HepG2 (cell line): Measurements from ENCODE around the gene ZNF655. TPM values are rescaled to one million over a fixed set of nuclear protein-coding genes. Genes with fewer than 3 reads are reported as not detected.
A peak's percentile ranks its signal among the peaks of the same experiment; 100 is the strongest.

ENCODE experiments used
- CREB1 ChIP-seq, 2 experiments: fragments of 450-650 bp in 1 of 2; IDR thresholded peaks; 2 replicates each; pipeline ENCODE4 v1.6.1; 2016 to 2017; ENCODE audit warnings: control low read depth in 1 of 2, mild to moderate bottlenecking in 1 of 2, missing compliant biosample characterization in 1 of 2, missing genetic modification characterization in 1 of 2
- FOSL1 ChIP-seq: sonication (generic); formaldehyde crosslinking; IDR thresholded peaks from 2 replicates; pipeline ENCODE4 v1.9.0; 2021; ENCODE audit warnings: missing genetic modification reagents, borderline replicate concordance
- FOSL2 ChIP-seq: sonication (generic); formaldehyde crosslinking; IDR thresholded peaks from 2 replicates; pipeline ENCODE4 v1.4.0; 2020; ENCODE audit warnings: missing genetic modification reagents
- MAFK ChIP-seq, 2 experiments: IDR thresholded peaks in 1 of 2; conservative IDR thresholded peaks in 1 of 2; 2 replicates each; pipeline ENCODE4 v1.6.1; 2011; ENCODE audit warnings: improper control_type of control experiment in 2 of 2, low read length in 2 of 2
- MTF1 ChIP-seq: sonication (generic); formaldehyde crosslinking; IDR thresholded peaks from 2 replicates; pipeline ENCODE4 v1.5.0; 2020; ENCODE audit warnings: missing genetic modification reagents
- NRL ChIP-seq: sonication (generic); formaldehyde crosslinking; IDR thresholded peaks from 2 replicates; pipeline ENCODE4 v1.5.0; 2020; ENCODE audit warnings: missing genetic modification reagents, mild to moderate bottlenecking, moderate library complexity, borderline replicate concordance
- SIN3A ChIP-seq: IDR thresholded peaks from 2 replicates; pipeline ENCODE4 v1.6.1; 2011; ENCODE audit warnings: low read depth, mild to moderate bottlenecking, control low read depth, low read length, borderline replicate concordance
- SMAD3 ChIP-seq: sonication (generic); formaldehyde crosslinking; IDR thresholded peaks from 2 replicates; pipeline ENCODE4 v1.4.0; 2020; ENCODE audit warnings: missing genetic modification reagents
- ZMAT3 ChIP-seq: sonication (generic); formaldehyde crosslinking; conservative IDR thresholded peaks from 2 replicates; pipeline ENCODE4 v1.7.0; 2021; ENCODE audit warnings: missing genetic modification reagents
- ZNF503 ChIP-seq: sonication (generic); formaldehyde crosslinking; IDR thresholded peaks from 2 replicates; pipeline ENCODE4 v1.4.0; 2020; ENCODE audit warnings: missing genetic modification reagents
- ZNF513 ChIP-seq: sonication (generic); formaldehyde crosslinking; conservative IDR thresholded peaks from 2 replicates; pipeline ENCODE4 v1.5.0; 2020; ENCODE audit warnings: missing genetic modification reagents
- polyA plus RNA-seq, 8 experiments: library from polyadenylated mRNA; depleted of rRNA in 3 of 8; stranded (reverse) in 7 of 8; unstranded in 1 of 8; fragments of >200 nt; fragmentation: Illumina TruSeq in 4 of 8; extraction: Trizol in 4 of 8; gene quantifications; 2 replicates each; pipeline versions ENCODE4 v1.2.1 to v1.2.3, GENCODE V29; 2011 to 2016; ENCODE audit warnings: low read depth in 4 of 8, missing spikeins in 1 of 8, mixed read lengths in 1 of 8; ENCODE audit not compliant: insufficient read depth in 1 of 8
- total RNA-seq, 5 experiments: library from RNA; depleted of rRNA; stranded (reverse); fragments of >200 nt; fragmentation: Illumina TruSeq; extraction: Trizol; gene quantifications; 2 replicates each; pipeline ENCODE4 v1.2.3, GENCODE V29; 2016; ENCODE audit warnings: low read depth in 1 of 5

The ZNF655 gene
- total and polyA plus RNA-seq, 2 of the 13 experiments (the other 11 are each of a cell fraction or from before 2014, with no cell fraction given), result 53.4 to 75.6 TPM

GRCh38 chr7:99562832-99563231 lies 4.4 kb downstream of the ZNF655 start (continued):
- peak; percentile 97 for TF ChIP-seq FOSL2 (CRISPR knock-in tag)
- no peak for TF ChIP-seq MAFK (conservative IDR thresholded peaks at IDR 0.05 in 1 of 2, IDR thresholded peaks at IDR 0.05 in 1 of 2; ENCODE audit: low read length in 2 of 2)
- 0 out of 2 replicates have a peak, but pooled peaks have one; percentile 50 for TF ChIP-seq SIN3A
- no peak for TF ChIP-seq ZNF513 (CRISPR knock-in tag)
- TF ChIP-seq FOSL1, result peak; percentile 46; the same call in 1 of the 2 replicates
- TF ChIP-seq ZNF503 (CRISPR knock-in tag), result no peak
- no peak for TF ChIP-seq NRL (CRISPR knock-in tag)
- TF ChIP-seq ZMAT3 (CRISPR knock-in tag), result no peak
- TF ChIP-seq MTF1 (CRISPR knock-in tag), result no peak
- TF ChIP-seq SMAD3 (CRISPR knock-in tag), result no peak
- peak; percentile 54 for TF ChIP-seq CREB1 (IDR thresholded peaks at IDR 0.05)
- no peak for TF ChIP-seq CREB1 (CRISPR knock-in tag; IDR thresholded peaks at IDR 0.05)
